PFSK-1 (cell line): ENCODE measurements around the gene BCAP31.

Experiments used
- FOXP2 ChIP-seq: optimal IDR thresholded peaks from 2 replicates; pipeline ENCODE3; 2011; ENCODE audit warnings: borderline replicate concordance, control low read depth, inconsistent platforms; ENCODE audit not compliant: insufficient read depth; ENCODE audit errors: extremely low read length, extremely low read depth
- POLR2AphosphoS5 ChIP-seq: IDR thresholded peaks from 2 replicates; pipeline ENCODE4 v1.6.1; 2012; ENCODE audit warnings: low read depth, mild to moderate bottlenecking, control low read depth, low read length, moderate library complexity
- REST ChIP-seq, 2 experiments: IDR thresholded peaks; 2 replicates each; pipeline versions ENCODE4 v1.6.1 to v1.8.0; 2011 to 2012; ENCODE audit warnings: low read depth in 2 of 2, low read length in 2 of 2, control low read depth in 1 of 2, inconsistent platforms in 1 of 2, mild to moderate bottlenecking in 1 of 2, moderate library complexity in 1 of 2; ENCODE audit not compliant: insufficient read depth in 1 of 2
- SIN3A ChIP-seq: IDR thresholded peaks from 2 replicates; pipeline ENCODE4 v1.6.1; 2012; ENCODE audit warnings: mild to moderate bottlenecking, low read length, moderate library complexity, borderline replicate concordance; ENCODE audit not compliant: insufficient read depth
- TAF1 ChIP-seq: IDR thresholded peaks from 2 replicates; pipeline ENCODE4 v1.6.1; 2012; ENCODE audit warnings: low read length, control low read depth, borderline replicate concordance; ENCODE audit not compliant: insufficient read depth

BCAP31 gene

GRCh38 chrX:153739754-153740486, 15.7 kb upstream of the BCAP31 start:
- TF ChIP-seq TAF1, result no peak
- no peak for TF ChIP-seq SIN3A
- no peak for TF ChIP-seq POLR2AphosphoS5

GRCh38 chrX:153738056-153738605, 13.9 kb upstream of the BCAP31 start:
- TF ChIP-seq FOXP2, result no peak
- no peak for TF ChIP-seq REST (IDR thresholded peaks at IDR 0.05; ENCODE audit: insufficient read depth in 1 of 2, low read depth in 2 of 2, low read length in 2 of 2)
- no peak for TF ChIP-seq SIN3A
- TF ChIP-seq POLR2AphosphoS5, result no peak
- no peak for TF ChIP-seq TAF1

- TF ChIP-seq SIN3A, result no peak
- TF ChIP-seq POLR2AphosphoS5, result no peak
- TF ChIP-seq REST (IDR thresholded peaks at IDR 0.05; ENCODE audit: insufficient read depth in 1 of 2, low read depth in 2 of 2, low read length in 2 of 2), result no peak
- no peak for TF ChIP-seq FOXP2
- no peak for TF ChIP-seq TAF1
Measured at GRCh38 chrX:153736871-153737441, 12.8 kb upstream of the BCAP31 start.

- no peak for TF ChIP-seq REST (IDR thresholded peaks at IDR 0.05; ENCODE audit: insufficient read depth in 1 of 2, low read depth in 2 of 2, low read length in 2 of 2)
- no peak for TF ChIP-seq POLR2AphosphoS5
- TF ChIP-seq TAF1, result no peak
- TF ChIP-seq SIN3A, result no peak
- TF ChIP-seq FOXP2, result no peak
Measured at GRCh38 chrX:153736071-153736820, 12.1 kb upstream of the BCAP31 start.

GRCh38 chrX:153735274-153735673, 11.1 kb upstream of the BCAP31 start:
- TF ChIP-seq SIN3A, result no peak
- no peak for TF ChIP-seq POLR2AphosphoS5
- no peak for TF ChIP-seq REST (IDR thresholded peaks at IDR 0.05; ENCODE audit: insufficient read depth in 1 of 2, low read depth in 2 of 2, low read length in 2 of 2)
- no peak for TF ChIP-seq TAF1
- TF ChIP-seq FOXP2, result no peak
